WTC11 (cell line): Measurements from ENCODE around the gene PRKAR1B. TPM values are rescaled to one million over a fixed set of nuclear protein-coding genes. Genes with fewer than 3 reads are reported as not detected.

ENCODE experiments used
- ATAC-seq: fragments of 200-7000 bp; cut with Tn5 transposase; 2 replicates; pipeline ENCODE4 v1.10.0; 2021; ENCODE audit warnings: mild to moderate bottlenecking, moderate library complexity
- CTCF ChIA-PET: fragments of 300-600 bp; sonication (Branson Sonifier 250); formaldehyde crosslinking; loops from one replicate; lab custom pipeline; 2021; ENCODE audit warnings: antibody characterized with exemption; lab: Charles Lee
- POLR2A ChIA-PET: fragments of 350-600 bp; sonication (Branson Sonifier 250); formaldehyde crosslinking; loops from one replicate; lab custom pipeline; 2021; ENCODE audit warnings: antibody characterized with exemption; lab: Charles Lee
- DNase-seq: peaks from one replicate; pipeline ENCODE4 v3.0.0; 2021; ENCODE audit warnings: low spot score
- H3K27ac Mint-ChIP-seq: 2 replicates; pipeline ENCODE4 v1.8.0; 2021; ENCODE audit warnings: mixed read lengths
- H3K27me3 Mint-ChIP-seq: 2 replicates; pipeline ENCODE4 v1.8.0; 2021; ENCODE audit warnings: low read depth, mild to moderate bottlenecking, moderate library complexity, mixed read lengths
- H3K36me3 Mint-ChIP-seq: 2 replicates; pipeline ENCODE4 v1.8.0; 2021; ENCODE audit warnings: mixed read lengths
- H3K4me1 Mint-ChIP-seq: 2 replicates; pipeline ENCODE4 v1.8.0; 2022; ENCODE audit warnings: mixed read lengths
- H3K4me3 Mint-ChIP-seq: 2 replicates; pipeline ENCODE4 v1.8.0; 2021; ENCODE audit warnings: mild to moderate bottlenecking, moderate library complexity, mixed read lengths
- H3K9me3 Mint-ChIP-seq: 2 replicates; pipeline ENCODE4 v1.8.0; 2021; ENCODE audit warnings: mixed read lengths
- ATF1 ChIP-seq: sonication (generic); formaldehyde crosslinking; IDR thresholded peaks from 2 replicates; pipeline ENCODE4 v1.8.1; 2023; ENCODE audit warnings: mild to moderate bottlenecking, moderate library complexity, missing genetic modification reagents
- ATF6 ChIP-seq: sonication (generic); formaldehyde crosslinking; IDR thresholded peaks from 2 replicates; pipeline ENCODE4 v1.8.1; 2023; ENCODE audit warnings: mild to moderate bottlenecking, missing genetic modification reagents
- HMGA2 ChIP-seq: fragments of 250-450 bp; sonication (Bioruptor Pico); IDR thresholded peaks from 2 replicates; pipeline ENCODE4 v1.4.0; 2021; ENCODE audit warnings: mild to moderate bottlenecking, moderate library complexity
- MLX ChIP-seq: sonication (generic); formaldehyde crosslinking; IDR thresholded peaks from 2 replicates; pipeline ENCODE4 v1.8.1; 2023; ENCODE audit warnings: mild to moderate bottlenecking, missing genetic modification reagents, moderate library complexity
- PRRX2 ChIP-seq: fragments of 250-450 bp; sonication (Bioruptor Pico); IDR thresholded peaks from 2 replicates; pipeline ENCODE4 v1.8.0; 2021; ENCODE audit warnings: mild to moderate bottlenecking
- RORB ChIP-seq: fragments of 250-450 bp; sonication (Bioruptor Pico); IDR thresholded peaks from 2 replicates; pipeline ENCODE4 v1.9.0; 2021; ENCODE audit warnings: mild to moderate bottlenecking
- STAT6 ChIP-seq: sonication (generic); formaldehyde crosslinking; conservative IDR thresholded peaks from 2 replicates; pipeline ENCODE4 v1.8.1; 2023; ENCODE audit warnings: mild to moderate bottlenecking, low read depth, missing genetic modification reagents, moderate library complexity
- TCF7 ChIP-seq: sonication (generic); formaldehyde crosslinking; IDR thresholded peaks from 2 replicates; pipeline ENCODE4 v1.8.0; 2022; ENCODE audit warnings: mild to moderate bottlenecking, low read depth, missing genetic modification reagents, moderate library complexity
- ZNF232 ChIP-seq: sonication (generic); formaldehyde crosslinking; IDR thresholded peaks from 2 replicates; pipeline ENCODE4 v1.8.0; 2022; ENCODE audit warnings: mild to moderate bottlenecking, missing genetic modification reagents
- ZNF263 ChIP-seq: sonication (generic); formaldehyde crosslinking; IDR thresholded peaks from 2 replicates; pipeline ENCODE4 v1.8.1; 2022; ENCODE audit warnings: low read depth, mild to moderate bottlenecking, moderate library complexity, missing genetic modification reagents
- ZNF396 ChIP-seq: fragments of 250-450 bp; sonication (Bioruptor Pico); IDR thresholded peaks from 2 replicates; pipeline ENCODE4 v1.8.0; 2021; ENCODE audit warnings: mild to moderate bottlenecking, moderate library complexity, borderline replicate concordance
- total RNA-seq: library from RNA; stranded (reverse); gene quantifications from 3 replicates; pipeline ENCODE4 v1.2.3, GENCODE V29; 2021
- TF ChIP-seq, protein P1 (sequence below): fragments of 200-600 bp; IDR thresholded peaks from 2 replicates; pipeline ENCODE4 v1.8.0; 2022; ENCODE audit warnings: antibody characterized with exemption
- TF ChIP-seq, protein P2 (sequence below): sonication (generic); formaldehyde crosslinking; IDR thresholded peaks from 2 replicates; pipeline ENCODE4 v1.8.0; 2022; ENCODE audit warnings: mild to moderate bottlenecking, missing genetic modification reagents
- TF ChIP-seq, protein P3 (sequence below): sonication (generic); formaldehyde crosslinking; IDR thresholded peaks from 2 replicates; pipeline ENCODE4 v1.8.1; 2022; ENCODE audit warnings: missing genetic modification reagents, borderline replicate concordance
- TF ChIP-seq, protein P4 (sequence below): sonication (generic); formaldehyde crosslinking; IDR thresholded peaks from 2 replicates; pipeline ENCODE4 v1.8.1; 2022; ENCODE audit warnings: mild to moderate bottlenecking, moderate library complexity, missing genetic modification reagents

Gene PRKAR1B
- total RNA-seq, 1 experiment from 2014 or later, result 43.6 TPM

GRCh38 chr7:714251-714671 is 12.8 kb downstream of the PRKAR1B start (continued):
- TF ChIP-seq MLX (no peak), RORB (CRISPR knock-in tag) (no peak)

GRCh38 chr7:713488-714230 is 13.4 kb downstream of the PRKAR1B start:
- H3K27me3 Mint-ChIP-seq, result no peaks in the 10 kb centered on the region
- ATAC-seq (no peak), DNase-seq (no peak)
- ChIA-PET POLR2A (interaction anchor here (1.5 kb wide), 1 partner anchor 48 kb away, joined by 3 read pairs; no protein-coding TSS in a partner anchor), CTCF (no interaction called here)
- H3K4me1 Mint-ChIP-seq, result peaks cover 17% of the 10 kb centered on the region
- peaks cover 3% of the 10 kb centered on the region; the same call in 1 of the 2 replicates for H3K9me3 Mint-ChIP-seq
- TF ChIP-seq ZNF263 (CRISPR knock-in tag) (no peak), ZNF396 (CRISPR knock-in tag) (no peak), ATF6 (CRISPR knock-in tag) (no peak), ATF1 (no peak)
- H3K36me3 Mint-ChIP-seq, result peaks cover 13% of the 10 kb centered on the region
- peak overlapping the region; percentile 35 for H3K27ac Mint-ChIP-seq
- H3K4me3 Mint-ChIP-seq, result peak overlapping the region; percentile 18

GRCh38 chr7:713139-713457 is 14.0 kb downstream of the PRKAR1B start:
- ATAC-seq (no peak), DNase-seq (no peak)
- POLR2A ChIA-PET, result no interaction called here
- CTCF ChIA-PET, result no interaction called here
- Mint-ChIP-seq H3K36me3 (peaks cover 9% of the 10 kb centered on the region; the same call in 1 of the 2 replicates), H3K4me1 (peaks cover 17% of the 10 kb centered on the region), H3K4me3 (peak overlapping the region; percentile 56), H3K27me3 (no peaks in the 10 kb centered on the region), H3K9me3 (no peaks in the 10 kb centered on the region), H3K27ac (peak overlapping the region; percentile 31; the same call in 1 of the 2 replicates)
- TF ChIP-seq ZNF232 (CRISPR knock-in tag), result no peak
- no peak for TF ChIP-seq STAT6 (CRISPR knock-in tag)
- TF ChIP-seq, protein P1, sequence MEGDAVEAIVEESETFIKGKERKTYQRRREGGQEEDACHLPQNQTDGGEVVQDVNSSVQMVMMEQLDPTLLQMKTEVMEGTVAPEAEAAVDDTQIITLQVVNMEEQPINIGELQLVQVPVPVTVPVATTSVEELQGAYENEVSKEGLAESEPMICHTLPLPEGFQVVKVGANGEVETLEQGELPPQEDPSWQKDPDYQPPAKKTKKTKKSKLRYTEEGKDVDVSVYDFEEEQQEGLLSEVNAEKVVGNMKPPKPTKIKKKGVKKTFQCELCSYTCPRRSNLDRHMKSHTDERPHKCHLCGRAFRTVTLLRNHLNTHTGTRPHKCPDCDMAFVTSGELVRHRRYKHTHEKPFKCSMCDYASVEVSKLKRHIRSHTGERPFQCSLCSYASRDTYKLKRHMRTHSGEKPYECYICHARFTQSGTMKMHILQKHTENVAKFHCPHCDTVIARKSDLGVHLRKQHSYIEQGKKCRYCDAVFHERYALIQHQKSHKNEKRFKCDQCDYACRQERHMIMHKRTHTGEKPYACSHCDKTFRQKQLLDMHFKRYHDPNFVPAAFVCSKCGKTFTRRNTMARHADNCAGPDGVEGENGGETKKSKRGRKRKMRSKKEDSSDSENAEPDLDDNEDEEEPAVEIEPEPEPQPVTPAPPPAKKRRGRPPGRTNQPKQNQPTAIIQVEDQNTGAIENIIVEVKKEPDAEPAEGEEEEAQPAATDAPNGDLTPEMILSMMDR, result no peak
- TF ChIP-seq, protein P2, sequence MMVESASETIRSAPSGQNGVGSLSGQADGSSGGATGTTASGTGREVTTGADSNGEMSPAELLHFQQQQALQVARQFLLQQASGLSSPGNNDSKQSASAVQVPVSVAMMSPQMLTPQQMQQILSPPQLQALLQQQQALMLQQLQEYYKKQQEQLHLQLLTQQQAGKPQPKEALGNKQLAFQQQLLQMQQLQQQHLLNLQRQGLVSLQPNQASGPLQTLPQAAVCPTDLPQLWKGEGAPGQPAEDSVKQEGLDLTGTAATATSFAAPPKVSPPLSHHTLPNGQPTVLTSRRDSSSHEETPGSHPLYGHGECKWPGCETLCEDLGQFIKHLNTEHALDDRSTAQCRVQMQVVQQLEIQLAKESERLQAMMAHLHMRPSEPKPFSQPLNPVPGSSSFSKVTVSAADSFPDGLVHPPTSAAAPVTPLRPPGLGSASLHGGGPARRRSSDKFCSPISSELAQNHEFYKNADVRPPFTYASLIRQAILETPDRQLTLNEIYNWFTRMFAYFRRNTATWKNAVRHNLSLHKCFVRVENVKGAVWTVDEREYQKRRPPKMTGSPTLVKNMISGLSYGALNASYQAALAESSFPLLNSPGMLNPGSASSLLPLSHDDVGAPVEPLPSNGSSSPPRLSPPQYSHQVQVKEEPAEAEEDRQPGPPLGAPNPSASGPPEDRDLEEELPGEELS (CRISPR knock-in tag), result no peak
- no peak for TF ChIP-seq HMGA2 (CRISPR knock-in tag)
- TF ChIP-seq, protein P3, sequence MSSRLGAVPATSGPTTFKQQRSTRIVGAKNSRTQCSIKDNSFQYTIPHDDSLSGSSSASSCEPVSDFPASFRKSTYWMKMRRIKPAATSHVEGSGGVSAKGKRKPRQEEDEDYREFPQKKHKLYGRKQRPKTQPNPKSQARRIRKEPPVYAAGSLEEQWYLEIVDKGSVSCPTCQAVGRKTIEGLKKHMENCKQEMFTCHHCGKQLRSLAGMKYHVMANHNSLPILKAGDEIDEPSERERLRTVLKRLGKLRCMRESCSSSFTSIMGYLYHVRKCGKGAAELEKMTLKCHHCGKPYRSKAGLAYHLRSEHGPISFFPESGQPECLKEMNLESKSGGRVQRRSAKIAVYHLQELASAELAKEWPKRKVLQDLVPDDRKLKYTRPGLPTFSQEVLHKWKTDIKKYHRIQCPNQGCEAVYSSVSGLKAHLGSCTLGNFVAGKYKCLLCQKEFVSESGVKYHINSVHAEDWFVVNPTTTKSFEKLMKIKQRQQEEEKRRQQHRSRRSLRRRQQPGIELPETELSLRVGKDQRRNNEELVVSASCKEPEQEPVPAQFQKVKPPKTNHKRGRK, result no peak
- no peak for TF ChIP-seq TCF7 (CRISPR knock-in tag)
- TF ChIP-seq, protein P4, sequence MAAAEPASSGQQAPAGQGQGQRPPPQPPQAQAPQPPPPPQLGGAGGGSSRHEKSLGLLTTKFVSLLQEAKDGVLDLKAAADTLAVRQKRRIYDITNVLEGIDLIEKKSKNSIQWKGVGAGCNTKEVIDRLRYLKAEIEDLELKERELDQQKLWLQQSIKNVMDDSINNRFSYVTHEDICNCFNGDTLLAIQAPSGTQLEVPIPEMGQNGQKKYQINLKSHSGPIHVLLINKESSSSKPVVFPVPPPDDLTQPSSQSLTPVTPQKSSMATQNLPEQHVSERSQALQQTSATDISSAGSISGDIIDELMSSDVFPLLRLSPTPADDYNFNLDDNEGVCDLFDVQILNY (CRISPR knock-in tag), result no peak
- no peak for TF ChIP-seq PRRX2 (CRISPR knock-in tag)
